ENCODE measurements around the gene NMNAT3. TPM values are rescaled to one million over a fixed set of nuclear protein-coding genes. Genes with fewer than 3 reads are reported as not detected.

The NMNAT3 gene
- total RNA-seq, 1 donor from 2014 or later: 2.5 TPM

GRCh38 chr3:139558351-139559266 lies 119.2 kb downstream of the NMNAT3 start:
- no peaks in the 10 kb centered on the region for H3K36me3 Mint-ChIP-seq (ENCODE audit: unreplicated experiment)
- no peak for DNase-seq (ENCODE audit: extremely low spot score, unreplicated experiment)
- H3K9me3 Mint-ChIP-seq (ENCODE audit: unreplicated experiment): no peaks in the 10 kb centered on the region
- H3K27me3 Mint-ChIP-seq (ENCODE audit: unreplicated experiment): peaks cover 43% of the 10 kb centered on the region
- H3K27ac Mint-ChIP-seq (ENCODE audit: unreplicated experiment): no peak overlapping the region
- H3K4me3 Mint-ChIP-seq (ENCODE audit: unreplicated experiment): no peak overlapping the region
- peaks cover 5% of the 10 kb centered on the region for H3K4me1 Mint-ChIP-seq (ENCODE audit: unreplicated experiment)
- TF ChIP-seq CTCF (IDR thresholded peaks at IDR 0.05): no peak

- H3K4me3 Mint-ChIP-seq (ENCODE audit: unreplicated experiment): no peak overlapping the region
- no peaks in the 10 kb centered on the region for H3K36me3 Mint-ChIP-seq (ENCODE audit: unreplicated experiment)
- H3K27ac Mint-ChIP-seq (ENCODE audit: unreplicated experiment): no peak overlapping the region
- no peaks in the 10 kb centered on the region for H3K9me3 Mint-ChIP-seq (ENCODE audit: unreplicated experiment)
- no peak for TF ChIP-seq CTCF (IDR thresholded peaks at IDR 0.05)
- peaks cover 46% of the 10 kb centered on the region for H3K27me3 Mint-ChIP-seq (ENCODE audit: unreplicated experiment)
- H3K4me1 Mint-ChIP-seq (ENCODE audit: unreplicated experiment): peaks cover 5% of the 10 kb centered on the region
- DNase-seq (ENCODE audit: extremely low spot score, unreplicated experiment): no peak
Measured at GRCh38 chr3:139557041-139557440, 120.7 kb downstream of the NMNAT3 start.

GRCh38 chr3:139555249-139555648 lies 122.5 kb downstream of the NMNAT3 start:
- Mint-ChIP-seq H3K4me3 (ENCODE audit: unreplicated experiment) (no peak overlapping the region), H3K27me3 (ENCODE audit: unreplicated experiment) (peaks cover 36% of the 10 kb centered on the region), H3K4me1 (ENCODE audit: unreplicated experiment) (peaks cover 5% of the 10 kb centered on the region), H3K27ac (ENCODE audit: unreplicated experiment) (no peak overlapping the region), H3K36me3 (ENCODE audit: unreplicated experiment) (no peaks in the 10 kb centered on the region), H3K9me3 (ENCODE audit: unreplicated experiment) (no peaks in the 10 kb centered on the region)
- TF ChIP-seq CTCF (IDR thresholded peaks at IDR 0.05): no peak
- DNase-seq (ENCODE audit: extremely low spot score, unreplicated experiment): no peak

DNA sequence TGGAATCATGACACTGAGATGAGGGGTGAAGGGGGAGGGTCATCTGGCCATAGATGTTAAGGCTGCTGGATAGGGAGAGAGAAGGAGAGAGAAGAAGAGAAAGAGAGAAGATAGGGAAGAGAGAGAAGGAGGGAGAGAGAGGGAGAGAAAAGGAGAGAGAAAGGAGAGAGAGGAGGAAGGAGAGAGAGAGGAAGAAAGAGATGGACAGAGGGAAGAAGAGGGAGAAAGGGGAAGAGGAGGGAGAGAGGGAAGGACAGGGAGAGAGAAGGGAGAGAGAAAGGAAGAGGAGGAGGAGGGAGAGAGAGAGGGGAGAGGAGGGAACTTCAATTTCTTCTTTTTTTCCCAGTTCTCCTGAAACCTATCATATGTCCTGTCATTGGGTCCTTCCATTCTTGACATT lies 123.1 kb downstream of the NMNAT3 start:
- Mint-ChIP-seq H3K4me1 (ENCODE audit: unreplicated experiment) (peaks cover 5% of the 10 kb centered on the region), H3K36me3 (ENCODE audit: unreplicated experiment) (no peaks in the 10 kb centered on the region), H3K9me3 (ENCODE audit: unreplicated experiment) (no peaks in the 10 kb centered on the region), H3K27ac (ENCODE audit: unreplicated experiment) (no peak overlapping the region), H3K4me3 (ENCODE audit: unreplicated experiment) (no peak overlapping the region), H3K27me3 (ENCODE audit: unreplicated experiment) (peaks cover 41% of the 10 kb centered on the region)
- TF ChIP-seq CTCF (IDR thresholded peaks at IDR 0.05): no peak
- no peak for DNase-seq (ENCODE audit: extremely low spot score, unreplicated experiment)

- no peak for TF ChIP-seq CTCF (IDR thresholded peaks at IDR 0.05)
- H3K4me3 Mint-ChIP-seq (ENCODE audit: unreplicated experiment): no peak overlapping the region
- no peaks in the 10 kb centered on the region for H3K36me3 Mint-ChIP-seq (ENCODE audit: unreplicated experiment)
- H3K4me1 Mint-ChIP-seq (ENCODE audit: unreplicated experiment): peaks cover 5% of the 10 kb centered on the region
- H3K27me3 Mint-ChIP-seq (ENCODE audit: unreplicated experiment): peaks cover 46% of the 10 kb centered on the region
- no peak overlapping the region for H3K27ac Mint-ChIP-seq (ENCODE audit: unreplicated experiment)
- no peaks in the 10 kb centered on the region for H3K9me3 Mint-ChIP-seq (ENCODE audit: unreplicated experiment)
- DNase-seq (ENCODE audit: extremely low spot score, unreplicated experiment): no peak
Measured at GRCh38 chr3:139552632-139553365, 125.0 kb downstream of the NMNAT3 start.

Data from osteocyte (in vitro differentiated cells).